Erythroblast (primary cell): ENCODE data around the gene DMD.

ENCODE experiments used
- DNase-seq, 2 experiments: peaks; one replicate each; lab custom pipeline; 2025; lab: John Stamatoyannopoulos, UW
- GATA1 ChIP-seq: IDR thresholded peaks from 2 replicates; pipeline ENCODE4 v1.6.1; 2011; ENCODE audit warnings: low read depth, mild to moderate bottlenecking, control low read depth, low read length, moderate library complexity
- POLR2A ChIP-seq: IDR thresholded peaks from 2 replicates; pipeline ENCODE4 v1.6.1; 2011; ENCODE audit warnings: mild to moderate bottlenecking, low read length

The DMD gene

DNA sequence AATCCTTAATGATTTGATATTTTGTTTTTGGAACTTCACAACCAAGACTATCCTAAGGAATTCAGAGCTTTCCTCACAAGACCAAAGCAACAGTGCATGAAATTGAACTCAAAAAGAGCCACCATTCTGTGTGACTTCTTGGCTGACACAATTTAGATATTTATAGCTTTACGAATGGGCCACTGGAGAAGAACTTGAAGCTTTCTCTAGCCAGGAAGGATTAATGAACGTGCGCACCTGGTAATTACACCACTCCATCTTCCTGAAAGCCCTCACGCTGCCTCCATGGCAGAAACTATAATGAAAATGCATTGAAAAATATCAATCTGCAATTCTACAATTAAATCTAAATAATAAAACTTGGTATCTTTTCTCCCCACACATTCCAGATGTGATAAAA, 1057.8 kb downstream of the DMD start:
- DNase-seq = no peak
- TF ChIP-seq GATA1 (no peak), POLR2A (no peak)

DNA sequence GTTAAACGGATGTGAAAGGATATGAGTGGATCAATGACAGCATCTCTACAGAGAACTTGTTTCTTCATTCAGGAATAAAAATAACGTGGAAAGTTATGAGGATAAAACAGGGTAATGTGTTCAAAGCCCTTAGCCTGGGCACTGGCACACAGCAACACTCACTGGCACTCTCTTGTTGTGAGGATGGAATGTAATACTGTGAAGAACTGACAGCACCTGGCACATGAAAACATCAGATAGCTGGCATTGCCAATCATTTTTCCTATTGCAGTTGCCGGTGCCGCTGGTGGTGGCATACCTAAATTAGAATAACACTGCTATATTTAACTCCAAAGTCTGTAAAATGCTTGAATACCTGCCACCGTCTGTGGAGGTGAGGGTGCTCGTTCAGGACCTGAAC, 1061.2 kb downstream of the DMD start:
- DNase-seq = no peak
- TF ChIP-seq POLR2A (no peak), GATA1 (no peak)

DNA sequence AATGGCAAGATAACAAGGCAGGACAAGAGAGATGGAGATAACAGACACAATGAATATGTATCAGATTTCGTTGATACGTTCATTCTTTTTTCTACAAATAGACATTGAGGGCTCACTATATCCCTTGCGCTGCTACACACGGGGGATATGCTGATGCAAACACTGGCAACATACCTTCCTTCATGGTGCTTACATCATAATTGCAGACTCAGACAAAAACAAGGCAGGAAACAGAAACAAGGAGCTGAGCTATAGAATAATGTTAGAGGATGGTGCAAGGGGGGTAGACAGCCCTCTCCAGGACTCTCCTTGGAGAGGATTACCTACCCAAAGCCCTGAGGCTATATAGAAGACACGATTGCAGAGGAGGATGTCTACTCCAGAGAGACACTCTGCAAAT, 1069.5 kb downstream of the DMD start:
- DNase-seq = peak in 1 of 2 experiments; percentile 0
- TF ChIP-seq GATA1 = no peak
- TF ChIP-seq POLR2A = no peak

DNA sequence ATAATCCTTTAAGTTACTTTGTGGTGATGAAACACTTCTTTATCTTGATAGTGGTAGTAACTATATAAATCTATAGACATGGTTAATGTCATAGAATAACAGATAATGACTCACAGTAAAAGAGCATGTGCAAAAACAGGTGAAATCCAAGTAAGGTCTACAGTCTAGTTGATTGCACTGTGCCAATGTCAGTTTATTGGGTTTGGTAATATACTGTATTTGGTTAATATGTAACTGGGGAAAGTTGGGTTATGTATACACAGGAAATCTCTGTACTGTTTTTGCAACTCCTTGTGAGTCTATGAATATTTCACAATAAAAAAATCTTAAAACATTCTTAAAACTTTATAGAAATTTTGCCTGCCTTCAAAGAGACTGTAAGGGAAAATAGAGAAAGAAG, 1071.9 kb downstream of the DMD start:
- TF ChIP-seq GATA1 (no peak), POLR2A (no peak)
- no peak for DNase-seq

DNA sequence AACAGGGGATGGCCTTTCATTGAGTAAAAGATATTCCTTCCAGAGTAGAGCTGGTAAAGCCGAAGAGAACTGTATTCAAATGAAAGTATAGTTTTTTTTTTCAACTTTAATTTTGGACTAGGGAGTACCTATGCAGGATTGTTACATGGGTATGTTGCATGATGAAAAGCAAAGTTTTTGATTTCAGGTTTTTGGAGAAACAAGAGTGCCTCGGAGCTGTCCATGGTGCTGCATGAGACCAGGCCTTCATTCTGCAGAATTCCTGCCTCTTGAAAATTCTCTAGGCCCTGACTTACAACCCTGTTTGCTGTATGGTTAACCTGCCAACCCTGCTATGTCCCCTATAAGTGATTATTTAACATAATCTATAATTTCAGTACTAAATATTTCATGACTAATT, 1073.8 kb downstream of the DMD start:
- TF ChIP-seq GATA1 = no peak
- no peak for TF ChIP-seq POLR2A
- peak in 1 of 2 experiments; percentile 0 for DNase-seq

DNA sequence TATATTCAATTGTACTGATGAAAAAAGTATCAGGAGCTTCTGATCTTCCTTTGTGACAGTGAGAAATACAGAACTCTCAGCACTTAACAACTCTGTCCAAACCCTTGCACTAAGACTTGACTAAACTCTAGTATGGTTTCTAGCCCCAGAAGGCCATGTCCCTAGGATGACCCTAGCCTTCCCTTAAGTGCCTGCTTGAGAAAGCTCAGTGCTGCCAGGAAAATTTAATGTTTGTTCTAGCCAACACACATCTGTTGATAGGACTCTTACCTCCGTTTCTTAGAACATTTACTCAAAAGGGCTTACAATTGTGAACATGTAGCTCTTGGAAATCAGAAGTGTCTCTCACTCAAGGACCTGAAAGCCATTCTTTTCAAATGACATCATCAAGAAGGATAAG, 1084.4 kb downstream of the DMD start:
- no peak for DNase-seq
- TF ChIP-seq POLR2A (no peak), GATA1 (no peak)

DNA sequence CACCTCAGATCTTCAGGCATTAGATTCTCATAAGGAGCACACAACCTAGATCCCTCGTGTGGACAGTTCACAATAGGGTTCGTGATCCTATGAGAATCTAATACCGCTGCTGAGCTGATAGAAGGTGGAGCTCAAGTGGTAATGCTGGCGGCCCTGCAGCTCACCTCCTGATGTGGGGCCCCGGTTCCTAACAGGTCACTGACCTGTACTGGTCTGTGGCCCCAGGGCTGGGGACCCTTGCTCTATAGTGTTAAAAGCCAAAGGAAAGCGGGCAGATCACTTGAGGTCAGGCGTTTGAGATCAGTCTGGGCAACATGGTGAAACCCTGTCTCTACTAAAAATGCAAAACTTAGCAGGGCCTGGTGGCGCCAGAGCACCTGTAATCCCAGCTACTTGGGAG, 1092.5 kb downstream of the DMD start:
- TF ChIP-seq GATA1 = no peak
- TF ChIP-seq POLR2A = no peak
- no peak for DNase-seq

DNA sequence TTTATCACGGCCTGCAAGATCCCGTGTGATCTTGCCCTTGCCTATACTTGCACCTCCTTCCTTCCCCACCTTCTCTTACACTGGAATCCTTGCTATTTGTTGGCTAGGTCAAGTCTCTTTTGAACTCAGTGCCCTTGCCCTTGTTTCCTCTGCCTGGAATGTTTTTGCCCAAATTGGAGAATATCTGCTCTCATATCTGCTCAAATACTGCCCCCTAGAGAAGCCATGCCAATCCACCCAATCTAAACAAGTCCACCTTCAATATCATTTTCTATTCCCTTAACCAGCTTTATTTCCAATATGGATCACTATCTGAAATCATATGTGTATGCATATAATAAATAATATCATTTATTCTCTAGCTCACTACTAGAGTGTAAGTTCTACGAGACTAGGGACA, 1095.3 kb downstream of the DMD start:
- TF ChIP-seq POLR2A (no peak), GATA1 (no peak)
- no peak for DNase-seq

DNA sequence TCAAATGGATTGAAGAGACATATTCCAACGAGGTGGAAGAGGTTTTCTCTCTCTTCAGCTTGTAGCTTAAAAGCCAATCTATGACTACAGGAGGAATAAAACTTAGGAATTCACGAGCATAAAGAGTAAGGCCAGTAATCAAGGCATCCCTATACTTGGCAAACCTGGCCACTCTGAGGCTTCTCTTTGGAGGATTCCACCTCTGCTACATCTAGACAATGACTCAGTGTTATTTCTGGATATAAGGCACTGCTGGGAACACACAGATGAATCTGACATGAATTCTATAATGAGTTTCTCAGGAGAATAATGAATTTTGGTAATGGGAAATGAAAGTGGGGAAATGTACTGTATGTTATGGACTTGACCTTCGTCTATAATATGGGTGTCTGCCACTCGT, 1123.7 kb downstream of the DMD start:
- TF ChIP-seq GATA1 = no peak
- no peak for TF ChIP-seq POLR2A
- DNase-seq = no peak

DNA sequence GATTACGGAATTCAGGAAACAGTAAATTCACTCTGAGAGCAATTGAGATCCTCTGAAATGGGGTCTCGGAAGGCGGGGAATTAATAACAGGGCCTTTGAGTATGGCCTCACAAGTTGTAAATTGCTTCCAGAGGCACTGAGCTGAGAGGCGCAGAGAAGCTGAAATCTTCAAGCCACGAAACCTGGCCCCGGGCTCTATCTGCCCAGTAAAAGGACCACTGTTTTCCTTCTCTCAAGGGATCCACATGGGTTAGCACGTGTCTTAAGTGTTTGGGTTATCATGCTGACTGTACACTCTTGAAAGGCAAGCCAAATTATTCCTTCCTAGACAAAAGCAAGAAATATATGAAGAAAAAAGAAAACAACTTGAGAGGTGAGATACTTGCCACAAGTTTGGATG, 1126.6 kb downstream of the DMD start:
- DNase-seq = no peak
- TF ChIP-seq POLR2A (no peak), GATA1 (no peak)

DNA sequence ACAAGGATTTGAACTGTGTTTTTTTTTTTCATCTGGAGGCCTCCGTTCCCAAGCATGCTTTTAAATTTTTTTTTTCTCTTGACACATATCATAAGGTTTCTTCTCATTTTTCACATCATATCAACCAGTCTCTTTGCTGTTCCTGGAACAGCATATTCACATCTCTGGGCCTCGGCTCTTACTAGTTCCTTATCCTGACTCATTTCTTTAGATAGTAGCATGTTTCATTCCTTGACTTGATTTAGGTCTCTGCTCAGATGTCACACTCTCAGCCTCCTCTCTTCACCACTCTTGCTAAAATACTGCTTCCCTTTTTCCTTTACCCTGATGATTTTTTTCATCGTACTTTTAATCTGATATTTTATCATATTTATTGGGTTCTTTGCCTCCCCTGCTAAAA, 1163.1 kb downstream of the DMD start:
- TF ChIP-seq POLR2A = no peak
- no peak for TF ChIP-seq GATA1
- no peak for DNase-seq

DNA sequence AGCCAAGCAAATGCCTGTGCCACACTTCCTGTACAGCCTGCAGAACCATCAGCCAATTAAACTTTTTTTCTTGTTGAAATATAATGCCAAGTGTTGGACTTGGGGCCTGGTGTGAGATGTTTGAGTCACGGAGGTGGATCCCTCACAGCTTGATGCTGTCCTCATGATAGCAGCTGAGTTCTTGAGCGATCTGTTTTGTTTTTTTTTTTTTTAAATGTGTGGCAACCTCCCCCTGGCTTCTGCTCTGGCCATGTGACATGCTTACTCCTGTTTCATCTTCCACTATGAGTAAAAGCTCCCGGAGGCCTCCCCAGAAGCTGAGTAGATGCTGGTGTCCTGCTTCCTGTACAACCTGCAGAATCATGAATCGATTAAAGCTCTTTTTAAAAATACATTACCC, 1166.2 kb downstream of the DMD start:
- TF ChIP-seq GATA1 = no peak
- TF ChIP-seq POLR2A = no peak
- no peak for DNase-seq

DNA sequence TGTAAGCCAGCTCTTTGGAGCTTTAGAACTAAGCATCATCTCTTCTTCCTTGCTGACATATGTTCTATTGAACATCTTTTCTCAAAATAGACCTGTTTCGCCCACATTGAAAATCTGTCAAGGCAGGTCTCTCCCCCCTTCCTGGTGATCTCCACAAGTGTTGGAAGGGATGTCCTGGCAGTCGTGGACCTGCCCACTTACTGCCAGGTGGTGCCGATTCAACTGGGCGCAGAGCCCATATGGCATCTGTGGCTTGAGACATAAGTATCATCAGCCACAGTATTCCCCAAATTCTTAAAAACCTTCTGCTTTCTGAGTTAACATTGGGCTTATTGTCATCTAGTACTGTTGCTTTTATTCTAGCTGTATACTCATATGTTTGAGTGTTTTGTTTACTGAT, 1170.2 kb downstream of the DMD start:
- DNase-seq = no peak
- no peak for TF ChIP-seq GATA1
- TF ChIP-seq POLR2A = no peak

DNA sequence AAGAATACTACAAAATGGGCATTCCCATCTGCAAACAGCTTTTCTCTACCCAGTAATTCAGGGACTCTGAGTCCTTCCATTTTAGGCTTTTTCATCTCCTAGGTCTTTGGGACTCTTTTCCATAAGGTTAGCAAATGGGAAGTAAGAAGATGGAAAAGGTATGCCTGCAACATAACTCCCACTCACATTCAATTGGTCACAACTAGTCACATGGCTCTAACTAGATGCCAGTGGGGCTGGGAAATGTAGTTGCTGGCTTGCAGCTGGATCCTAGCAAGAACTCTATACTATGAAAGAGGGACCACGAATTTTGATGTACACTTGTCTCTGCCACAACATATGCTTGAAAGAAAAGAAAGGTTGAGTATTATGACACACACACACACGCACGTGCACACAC, 1184.6 kb downstream of the DMD start:
- DNase-seq = no peak
- TF ChIP-seq POLR2A = no peak
- no peak for TF ChIP-seq GATA1

DNA sequence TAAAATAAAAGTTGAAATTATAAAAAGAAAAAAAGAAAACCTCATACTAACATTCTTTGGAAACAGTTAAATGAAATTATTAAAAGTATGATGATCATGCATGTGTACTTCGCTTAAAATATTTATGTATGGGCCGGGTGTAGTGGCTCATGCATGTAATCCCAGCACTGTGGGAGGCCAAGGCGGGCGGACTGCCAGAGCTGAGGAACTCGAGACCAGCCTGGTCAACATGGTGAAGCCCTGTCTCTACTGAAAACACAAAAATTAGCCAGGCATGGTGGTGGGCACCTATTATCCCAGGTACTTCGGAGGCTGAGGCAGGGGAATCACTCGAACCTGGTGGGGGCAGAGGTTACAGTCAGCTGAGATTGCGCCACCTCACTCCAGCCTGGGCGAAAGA, 1187.3 kb downstream of the DMD start:
- TF ChIP-seq POLR2A (no peak), GATA1 (no peak)
- DNase-seq = no peak

DNA sequence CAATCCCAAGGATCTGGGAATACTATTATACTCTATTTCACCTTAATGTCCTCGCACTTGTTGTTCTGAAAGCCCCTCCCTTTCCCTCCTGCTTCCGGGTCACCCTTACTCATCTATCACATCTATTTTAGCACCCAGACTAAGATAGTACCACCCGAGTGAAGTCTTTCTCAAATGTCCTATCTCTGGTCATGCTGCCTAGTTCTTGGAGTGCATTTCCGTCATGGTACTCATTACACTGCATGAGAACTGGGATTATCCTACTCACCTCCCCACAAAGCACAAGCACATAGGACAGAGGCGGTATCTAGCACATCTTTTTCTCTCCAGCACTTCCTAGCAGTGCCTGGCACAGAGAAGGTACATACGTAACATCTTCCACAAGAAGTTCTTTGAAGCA, 1195.2 kb downstream of the DMD start:
- no peak for DNase-seq
- TF ChIP-seq POLR2A = no peak
- no peak for TF ChIP-seq GATA1

DNA sequence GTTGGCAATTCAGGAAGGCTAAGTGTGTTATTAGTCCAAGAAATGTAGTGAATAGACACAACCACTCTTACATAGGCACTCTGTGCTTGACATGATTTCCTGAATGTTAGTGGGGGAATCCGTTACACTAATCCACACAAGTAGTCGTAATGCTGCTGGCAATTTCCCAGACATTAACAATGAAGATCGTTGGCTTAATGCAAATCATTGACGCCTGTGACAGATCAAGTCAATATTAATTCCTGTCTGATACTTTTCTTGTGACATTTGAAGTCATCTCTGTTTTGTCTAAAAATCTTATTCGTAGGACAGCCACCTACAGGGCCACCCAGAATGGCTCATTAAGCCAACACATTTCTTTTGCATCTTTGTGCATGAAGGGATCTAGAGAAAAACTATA, 1200.4 kb downstream of the DMD start:
- TF ChIP-seq POLR2A (no peak), GATA1 (no peak)
- DNase-seq = no peak
